SKM-1 (cell line): ENCODE measurements around the gene MAGI1.
A peak's percentile ranks its signal among the peaks of the same experiment; 100 is the strongest.
"Not testable (repeated sequence)": the region's sequence is repeated elsewhere in the genome, so short reads cannot be mapped to it uniquely, and the experiment has no call there.

Source experiments
- DNase-seq: peaks from one replicate; lab custom pipeline; 2025; ENCODE audit not compliant: unreplicated experiment; lab: John Stamatoyannopoulos, UW

The MAGI1 gene

DNA sequence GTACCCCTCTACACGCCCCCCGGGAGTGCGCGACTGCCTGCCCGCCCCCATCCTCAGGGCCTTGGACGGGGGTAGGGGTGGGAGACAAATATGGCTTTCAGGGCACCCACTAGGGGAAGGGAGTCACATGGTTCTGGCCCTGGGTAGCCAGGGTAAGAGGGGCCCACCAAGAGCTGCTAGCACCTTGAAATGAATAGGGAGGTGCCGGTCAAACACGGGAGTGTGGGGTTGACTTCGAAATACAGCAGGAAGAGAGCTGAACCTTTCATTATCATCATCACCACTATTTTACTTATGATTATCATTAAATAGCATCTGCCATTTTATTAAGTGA, 489.1 kb downstream of the MAGI1 start:
- DNase-seq: no peak

DNA sequence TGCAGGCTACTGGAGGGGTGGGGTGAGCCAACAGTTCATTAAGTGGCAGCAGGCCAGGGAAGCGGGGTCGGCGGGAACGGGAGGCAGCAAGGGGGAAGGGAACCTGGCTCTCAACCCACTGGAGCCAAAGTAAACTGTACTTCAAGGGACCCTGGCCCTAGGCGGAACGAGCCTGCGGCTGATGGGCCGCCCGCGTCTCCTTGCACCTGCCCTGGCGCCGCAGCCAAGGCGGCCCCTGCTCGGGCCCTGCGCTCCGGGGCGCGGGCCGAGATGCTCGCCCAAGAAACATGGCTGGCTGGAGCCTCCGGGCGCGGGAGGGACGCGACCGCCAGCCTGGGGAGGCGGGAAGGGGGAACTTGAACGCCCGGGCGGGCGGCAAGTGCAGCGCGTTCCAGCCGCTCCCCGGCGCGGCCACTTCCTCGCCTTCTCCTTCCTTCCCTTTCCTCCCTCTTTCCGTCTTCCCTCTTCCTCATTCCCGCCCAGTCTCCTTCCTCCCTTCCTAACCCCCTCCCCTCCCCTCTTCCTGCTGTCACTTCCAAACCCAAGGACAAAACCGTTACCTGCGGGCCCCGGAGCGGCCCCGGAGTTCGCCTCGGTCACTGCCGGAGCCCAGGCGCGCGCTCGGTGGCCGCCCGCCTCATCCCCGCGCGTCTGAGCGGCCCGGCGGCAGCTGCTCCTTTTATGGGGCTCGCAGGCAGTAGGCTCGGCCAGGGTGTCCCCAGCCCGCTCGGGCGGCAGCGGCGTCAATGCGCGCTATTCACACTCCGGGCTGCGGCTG, 489.7 kb downstream of the MAGI1 start:
- DNase-seq: no peak

GRCh38 chr3:65545429-65545828, 493.3 kb downstream of the MAGI1 start:
- DNase-seq: peak; percentile 6

- DNase-seq: not testable (repeated sequence)
These were observed 495.3 kb downstream of the MAGI1 start for GRCh38 chr3:65543391-65543790.

DNA sequence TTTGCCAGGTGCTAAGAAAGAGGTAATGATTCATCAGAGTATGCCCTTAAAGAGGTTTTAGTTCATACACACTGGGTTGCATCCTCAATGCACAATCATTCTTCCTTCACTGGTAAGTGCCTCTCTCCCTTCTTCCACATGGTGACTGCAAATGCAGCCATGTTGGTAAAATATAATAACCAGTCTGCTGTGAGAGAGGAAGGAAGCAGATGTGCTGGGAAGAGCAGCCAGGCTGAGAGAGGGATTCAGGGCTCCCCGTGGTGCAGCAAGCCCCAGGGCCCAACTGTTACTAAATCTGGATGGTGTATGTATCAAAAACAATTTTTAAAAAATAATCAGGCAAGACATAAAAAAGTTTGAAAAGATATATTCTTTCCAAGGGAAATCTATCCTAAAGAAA, 498.1 kb downstream of the MAGI1 start:
- DNase-seq: no peak

DNA sequence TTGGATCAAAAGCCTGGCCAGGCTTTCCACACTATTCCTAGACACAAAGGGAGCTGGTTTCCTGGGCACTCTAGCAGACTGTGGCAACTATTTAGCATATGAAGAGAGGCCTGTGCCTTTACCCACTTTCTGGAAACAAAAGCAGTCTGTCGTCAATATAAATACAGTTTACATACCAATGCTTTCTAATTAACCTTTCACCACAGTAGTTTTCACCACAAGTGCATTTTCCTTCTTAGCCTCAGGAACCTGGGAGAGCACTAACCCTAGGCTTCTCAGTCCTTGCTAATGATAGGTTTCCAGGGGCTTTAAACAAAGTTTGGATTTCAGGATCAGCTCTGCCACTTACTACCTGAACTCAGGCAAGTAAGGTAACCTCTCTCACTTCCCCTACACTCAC, 499.1 kb downstream of the MAGI1 start:
- DNase-seq: no peak

- DNase-seq: no peak
These were observed 500.6 kb downstream of the MAGI1 start for GRCh38 chr3:65538101-65538500.

- DNase-seq: no peak
These were observed 501.6 kb downstream of the MAGI1 start for GRCh38 chr3:65537109-65537508.

DNA sequence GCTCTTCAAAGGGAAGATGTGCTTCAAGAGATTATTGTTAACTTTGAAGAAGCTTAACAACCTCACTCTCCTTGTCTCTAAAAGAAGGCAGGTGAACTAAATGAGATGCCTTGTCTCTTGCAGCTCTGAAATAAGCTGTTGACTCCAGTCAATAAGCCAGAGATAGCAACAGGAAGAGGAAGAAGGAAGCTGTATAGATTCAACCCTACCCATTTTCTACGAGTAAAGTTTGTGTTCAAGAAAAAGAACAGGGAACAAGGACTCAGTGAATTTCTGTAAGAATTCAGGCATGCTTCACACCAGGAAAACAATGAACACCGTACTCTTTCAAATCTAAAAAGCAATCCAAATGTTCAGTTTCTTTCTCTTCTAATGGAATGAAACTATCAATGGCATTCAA, 503.5 kb downstream of the MAGI1 start:
- DNase-seq: no peak

- no peak for DNase-seq
These were observed 503.9 kb downstream of the MAGI1 start for GRCh38 chr3:65534805-65535204.

GRCh38 chr3:65532749-65533148, 506.0 kb downstream of the MAGI1 start:
- no peak for DNase-seq

- no peak for DNase-seq
These were observed 506.5 kb downstream of the MAGI1 start for GRCh38 chr3:65532215-65532614.

DNA sequence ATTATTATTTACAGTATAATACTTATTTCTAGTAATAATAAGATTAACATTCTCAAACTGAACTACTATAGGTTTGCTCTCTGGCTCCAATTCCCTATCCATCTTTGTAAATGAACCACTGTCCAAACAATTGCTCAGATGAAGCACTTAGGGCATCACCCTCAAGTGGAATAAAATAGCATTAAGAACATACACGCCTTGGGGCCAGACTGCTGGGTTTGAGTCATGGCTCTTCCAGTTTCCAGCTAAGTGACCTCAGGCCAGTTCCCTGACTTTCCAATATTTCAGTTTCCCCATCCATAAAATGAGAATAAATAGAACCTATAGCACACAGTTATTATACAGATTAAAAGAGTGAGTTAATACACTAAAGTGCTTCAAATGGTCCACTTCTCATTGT, 507.2 kb downstream of the MAGI1 start:
- DNase-seq: no peak

DNA sequence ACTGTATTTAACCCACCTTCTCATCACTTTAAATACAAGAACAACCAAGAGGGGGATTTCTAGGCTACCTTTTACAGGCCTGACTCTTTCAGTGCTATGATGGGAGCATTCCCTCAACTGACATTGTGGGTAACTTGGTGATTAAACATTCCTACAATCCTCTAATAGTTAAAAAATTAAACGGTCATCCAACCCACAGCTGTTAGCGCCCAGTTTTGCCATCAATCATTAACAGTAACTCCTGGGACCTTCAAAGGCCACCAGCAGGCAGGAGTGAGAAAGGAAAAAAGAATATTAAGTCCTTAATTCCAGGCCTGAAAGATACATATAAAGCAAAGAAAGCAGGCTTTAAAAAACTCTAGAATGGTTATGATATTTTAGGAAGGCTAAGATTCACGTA, 512.1 kb downstream of the MAGI1 start:
- DNase-seq: no peak

DNA sequence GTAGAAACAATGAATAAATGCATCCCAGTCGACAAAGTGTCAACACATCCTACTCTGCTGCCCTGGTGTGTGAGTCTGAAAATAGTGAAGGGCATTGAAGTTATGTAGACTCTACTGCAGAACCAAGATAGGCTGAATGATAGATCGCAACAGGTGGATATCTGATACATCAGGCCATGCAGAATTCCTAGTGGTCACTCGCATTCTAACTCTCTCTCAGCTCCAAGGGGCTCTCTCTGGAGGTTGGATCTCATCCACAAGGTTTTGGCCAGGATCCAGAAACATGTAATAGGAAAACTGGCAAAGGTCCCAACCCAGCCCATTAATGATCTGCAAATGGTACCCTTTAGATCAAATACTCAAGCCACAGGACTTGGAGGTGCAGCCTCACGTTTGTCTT, 514.1 kb downstream of the MAGI1 start:
- no peak for DNase-seq

GRCh38 chr3:65523878-65524277, 514.8 kb downstream of the MAGI1 start:
- no peak for DNase-seq

DNA sequence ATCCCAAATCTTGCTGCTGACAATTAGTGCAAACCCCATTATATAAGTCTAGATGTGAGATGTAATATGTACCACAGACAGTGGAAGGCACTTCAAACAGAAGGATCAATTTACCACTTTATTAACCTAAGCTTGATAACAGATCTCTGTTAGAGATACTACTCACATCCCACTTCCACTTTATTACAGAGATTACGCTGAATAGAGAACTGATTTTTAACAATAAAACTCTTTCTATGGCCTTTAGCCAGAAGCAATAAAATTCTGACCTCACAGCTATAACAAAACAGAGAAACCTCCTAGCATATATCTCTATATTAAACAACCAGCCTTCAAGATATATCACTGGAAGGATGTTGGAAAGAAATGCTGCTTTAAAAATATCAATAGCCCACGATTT, 517.7 kb downstream of the MAGI1 start:
- DNase-seq: no peak

- DNase-seq: no peak
These were observed 521.7 kb downstream of the MAGI1 start for GRCh38 chr3:65516998-65517397.

DNA sequence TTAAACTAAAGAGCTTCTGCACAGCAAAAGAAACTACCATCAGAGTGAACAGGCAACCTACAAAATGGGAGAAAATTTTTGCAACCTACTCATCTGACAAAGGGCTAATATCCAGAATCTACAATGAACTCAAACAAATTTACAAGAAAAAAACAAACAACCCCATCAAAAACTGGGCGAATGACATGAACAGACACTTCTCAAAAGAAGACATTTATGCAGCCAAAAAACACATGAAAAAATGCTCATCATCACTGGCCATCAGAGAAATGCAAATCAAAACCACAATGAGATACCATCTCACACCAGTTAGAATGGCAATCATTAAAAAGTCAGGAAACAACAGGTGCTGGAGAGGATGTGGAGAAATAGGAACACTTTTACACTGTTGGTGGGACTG, 524.4 kb downstream of the MAGI1 start:
- not testable (repeated sequence) for DNase-seq

DNA sequence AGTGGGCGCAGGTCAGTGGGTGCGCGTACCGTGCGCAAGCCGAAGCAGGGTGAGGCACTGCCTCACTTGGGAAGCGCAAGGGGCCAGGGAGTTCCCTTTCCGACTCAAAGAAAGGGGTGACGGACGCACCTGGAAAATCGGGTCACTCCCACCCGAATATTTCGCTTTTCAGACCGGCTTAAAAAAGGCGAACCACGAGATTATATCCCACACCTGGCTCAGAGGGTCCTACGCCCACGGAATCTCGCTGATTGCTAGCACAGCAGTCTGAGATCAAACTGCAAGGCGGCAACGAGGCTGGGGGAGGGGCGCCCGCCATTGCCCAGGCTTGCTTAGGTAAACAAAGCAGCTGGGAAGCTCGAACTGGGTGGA, 529.3 kb downstream of the MAGI1 start:
- not testable (repeated sequence) for DNase-seq

DNA sequence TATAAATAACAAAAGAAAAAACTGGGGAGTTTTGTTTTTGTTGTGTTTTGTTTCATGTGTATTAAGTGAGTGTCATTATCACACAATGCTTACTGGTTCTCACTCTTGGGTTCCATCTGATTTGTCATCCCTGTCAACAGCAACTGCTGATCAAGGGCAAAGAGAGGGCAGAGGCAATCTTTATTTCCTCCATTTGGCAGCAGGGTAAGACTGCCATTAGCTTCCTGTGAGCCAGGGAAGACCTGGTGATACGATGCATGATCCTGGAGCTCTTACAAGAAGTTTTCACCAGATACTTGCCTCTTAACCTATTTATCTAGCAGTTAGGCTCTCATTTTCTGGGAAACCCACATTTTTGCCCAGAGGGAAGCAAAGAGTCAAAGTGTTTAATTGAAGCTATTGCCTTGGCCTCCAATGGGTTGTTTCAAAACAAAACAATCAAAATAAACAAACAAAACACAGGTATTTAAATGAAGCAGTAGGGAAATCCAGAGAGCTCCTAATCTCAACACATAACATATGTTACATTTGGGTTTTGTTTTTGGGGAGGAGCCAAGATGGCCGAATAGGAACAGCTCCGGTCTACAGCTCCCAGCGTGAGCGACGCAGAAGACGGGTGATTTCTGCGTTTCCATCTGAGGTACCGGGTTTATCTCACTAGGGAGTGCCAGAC, 529.8 kb downstream of the MAGI1 start:
- DNase-seq: no peak

DNA sequence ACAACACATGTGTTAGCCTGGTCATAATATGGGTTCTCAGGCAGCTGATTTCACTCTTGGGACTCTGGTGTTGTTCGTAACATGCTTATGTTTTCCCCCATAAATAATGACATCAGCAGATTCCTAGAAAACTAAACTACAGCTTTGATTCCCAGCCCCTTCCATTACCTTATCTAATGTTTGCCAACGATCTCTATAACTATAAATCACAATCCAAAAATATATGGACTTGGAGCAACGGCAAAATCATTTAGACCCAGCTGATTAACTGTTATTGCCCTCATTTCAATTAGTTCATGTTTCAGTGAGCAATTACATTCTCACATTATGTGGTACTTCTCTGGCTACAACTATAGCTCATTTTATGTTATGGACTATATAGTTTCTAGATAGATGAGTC, 531.3 kb downstream of the MAGI1 start:
- DNase-seq: no peak

- no peak for DNase-seq
These were observed 534.9 kb downstream of the MAGI1 start for GRCh38 chr3:65503776-65504175.
